ENCODE data around the gene CFAP99. TPM values are rescaled to one million over a fixed set of nuclear protein-coding genes. Genes with fewer than 3 reads are reported as not detected.
"Not testable (repeated sequence)": the region's sequence is repeated elsewhere in the genome, so short reads cannot be mapped to it uniquely, and the experiment has no call there.

Gene CFAP99
- total RNA-seq, 1 experiment from 2014 or later: 0.16 TPM

GRCh38 chr4:2378401-2378800 is 40.4 kb upstream of the CFAP99 start:
- H3K4me3 Mint-ChIP-seq (ENCODE audit: unreplicated experiment): no peak overlapping the region
- CTCF ChIA-PET: no interaction called here
- TF ChIP-seq CTCF (IDR thresholded peaks at IDR 0.05; ENCODE audit: unreplicated experiment): no peak
- intact Hi-C loops (cut with micrococcal nuclease): no loop called here
- BruUV-seq (replicated peaks): no TSS peak
- H3K27me3 Mint-ChIP-seq (ENCODE audit: insufficient read depth, unreplicated experiment): peaks cover 12% of the 10 kb centered on the region
- no peak overlapping the region for H3K27ac Mint-ChIP-seq (ENCODE audit: low read depth, unreplicated experiment)
- no peaks in the 10 kb centered on the region for H3K9me3 Mint-ChIP-seq (ENCODE audit: unreplicated experiment)
- H3K36me3 Mint-ChIP-seq (ENCODE audit: insufficient read depth, unreplicated experiment): peaks cover 4% of the 10 kb centered on the region
- POLR2A ChIA-PET: no interaction called here
- no peak for DNase-seq (ENCODE audit: unreplicated experiment)
- no peaks in the 10 kb centered on the region for H3K4me1 Mint-ChIP-seq (ENCODE audit: insufficient read depth, unreplicated experiment)

GRCh38 chr4:2378898-2379297 is 39.9 kb upstream of the CFAP99 start:
- intact Hi-C loops (cut with micrococcal nuclease): no loop called here
- no TSS peak for BruUV-seq (replicated peaks)
- no peak for DNase-seq (ENCODE audit: unreplicated experiment)
- POLR2A ChIA-PET: no interaction called here
- no peak overlapping the region for H3K27ac Mint-ChIP-seq (ENCODE audit: low read depth, unreplicated experiment)
- H3K27me3 Mint-ChIP-seq (ENCODE audit: insufficient read depth, unreplicated experiment): peaks cover 12% of the 10 kb centered on the region
- H3K4me3 Mint-ChIP-seq (ENCODE audit: unreplicated experiment): no peak overlapping the region
- peaks cover 4% of the 10 kb centered on the region for H3K36me3 Mint-ChIP-seq (ENCODE audit: insufficient read depth, unreplicated experiment)
- TF ChIP-seq CTCF (IDR thresholded peaks at IDR 0.05; ENCODE audit: unreplicated experiment): no peak
- H3K4me1 Mint-ChIP-seq (ENCODE audit: insufficient read depth, unreplicated experiment): no peaks in the 10 kb centered on the region
- CTCF ChIA-PET: no interaction called here
- no peaks in the 10 kb centered on the region for H3K9me3 Mint-ChIP-seq (ENCODE audit: unreplicated experiment)

- H3K27ac Mint-ChIP-seq (ENCODE audit: low read depth, unreplicated experiment); intact Hi-C loops (cut with micrococcal nuclease); BruUV-seq (replicated peaks); POLR2A ChIA-PET; H3K4me3 Mint-ChIP-seq (ENCODE audit: unreplicated experiment); H3K9me3 Mint-ChIP-seq (ENCODE audit: unreplicated experiment); H3K4me1 Mint-ChIP-seq (ENCODE audit: insufficient read depth, unreplicated experiment); H3K36me3 Mint-ChIP-seq (ENCODE audit: insufficient read depth, unreplicated experiment); DNase-seq (ENCODE audit: unreplicated experiment): not testable (repeated sequence)
- CTCF ChIA-PET: interaction anchor here (0.6 kb wide), 1 partner anchor 122 kb away, joined by 3 read pairs; no protein-coding TSS in a partner anchor
- peaks cover 12% of the 10 kb centered on the region for H3K27me3 Mint-ChIP-seq (ENCODE audit: insufficient read depth, unreplicated experiment)
Observed at GRCh38 chr4:2380589-2380988, 38.2 kb upstream of the CFAP99 start.

GRCh38 chr4:2382769-2383202 is 36.0 kb upstream of the CFAP99 start:
- H3K27me3 Mint-ChIP-seq (ENCODE audit: insufficient read depth, unreplicated experiment): peaks cover 12% of the 10 kb centered on the region
- DNase-seq (ENCODE audit: unreplicated experiment); intact Hi-C loops (cut with micrococcal nuclease); CTCF ChIA-PET; H3K4me1 Mint-ChIP-seq (ENCODE audit: insufficient read depth, unreplicated experiment); H3K9me3 Mint-ChIP-seq (ENCODE audit: unreplicated experiment); POLR2A ChIA-PET; BruUV-seq (replicated peaks); H3K36me3 Mint-ChIP-seq (ENCODE audit: insufficient read depth, unreplicated experiment); H3K27ac Mint-ChIP-seq (ENCODE audit: low read depth, unreplicated experiment); H3K4me3 Mint-ChIP-seq (ENCODE audit: unreplicated experiment): not testable (repeated sequence)

GRCh38 chr4:2383220-2383631 is 35.5 kb upstream of the CFAP99 start:
- intact Hi-C loops (cut with micrococcal nuclease); H3K36me3 Mint-ChIP-seq (ENCODE audit: insufficient read depth, unreplicated experiment); CTCF ChIA-PET; H3K4me1 Mint-ChIP-seq (ENCODE audit: insufficient read depth, unreplicated experiment); H3K9me3 Mint-ChIP-seq (ENCODE audit: unreplicated experiment); BruUV-seq (replicated peaks); POLR2A ChIA-PET; H3K27ac Mint-ChIP-seq (ENCODE audit: low read depth, unreplicated experiment); DNase-seq (ENCODE audit: unreplicated experiment); H3K4me3 Mint-ChIP-seq (ENCODE audit: unreplicated experiment): not testable (repeated sequence)
- peaks cover 12% of the 10 kb centered on the region for H3K27me3 Mint-ChIP-seq (ENCODE audit: insufficient read depth, unreplicated experiment)

GRCh38 chr4:2383760-2384159 is 35.0 kb upstream of the CFAP99 start:
- Mint-ChIP-seq H3K4me3 (ENCODE audit: unreplicated experiment) (no peak overlapping the region), H3K4me1 (ENCODE audit: insufficient read depth, unreplicated experiment) (no peaks in the 10 kb centered on the region), H3K9me3 (ENCODE audit: unreplicated experiment) (no peaks in the 10 kb centered on the region), H3K27ac (ENCODE audit: low read depth, unreplicated experiment) (no peak overlapping the region), H3K27me3 (ENCODE audit: insufficient read depth, unreplicated experiment) (peaks cover 12% of the 10 kb centered on the region), H3K36me3 (ENCODE audit: insufficient read depth, unreplicated experiment) (peaks cover 4% of the 10 kb centered on the region)
- no TSS peak for BruUV-seq (replicated peaks)
- intact Hi-C loops (cut with micrococcal nuclease): no loop called here
- DNase-seq (ENCODE audit: unreplicated experiment): no peak
- CTCF ChIA-PET: no interaction called here
- POLR2A ChIA-PET: no interaction called here
- no peak for TF ChIP-seq CTCF (IDR thresholded peaks at IDR 0.05; ENCODE audit: unreplicated experiment)

Data from MCF 10A (cell line).